Measurements from ENCODE around the gene CNIH2.
"Not testable (repeated sequence)": the region's sequence is repeated elsewhere in the genome, so short reads cannot be mapped to it uniquely, and the experiment has no call there.

Gene CNIH2

DNA sequence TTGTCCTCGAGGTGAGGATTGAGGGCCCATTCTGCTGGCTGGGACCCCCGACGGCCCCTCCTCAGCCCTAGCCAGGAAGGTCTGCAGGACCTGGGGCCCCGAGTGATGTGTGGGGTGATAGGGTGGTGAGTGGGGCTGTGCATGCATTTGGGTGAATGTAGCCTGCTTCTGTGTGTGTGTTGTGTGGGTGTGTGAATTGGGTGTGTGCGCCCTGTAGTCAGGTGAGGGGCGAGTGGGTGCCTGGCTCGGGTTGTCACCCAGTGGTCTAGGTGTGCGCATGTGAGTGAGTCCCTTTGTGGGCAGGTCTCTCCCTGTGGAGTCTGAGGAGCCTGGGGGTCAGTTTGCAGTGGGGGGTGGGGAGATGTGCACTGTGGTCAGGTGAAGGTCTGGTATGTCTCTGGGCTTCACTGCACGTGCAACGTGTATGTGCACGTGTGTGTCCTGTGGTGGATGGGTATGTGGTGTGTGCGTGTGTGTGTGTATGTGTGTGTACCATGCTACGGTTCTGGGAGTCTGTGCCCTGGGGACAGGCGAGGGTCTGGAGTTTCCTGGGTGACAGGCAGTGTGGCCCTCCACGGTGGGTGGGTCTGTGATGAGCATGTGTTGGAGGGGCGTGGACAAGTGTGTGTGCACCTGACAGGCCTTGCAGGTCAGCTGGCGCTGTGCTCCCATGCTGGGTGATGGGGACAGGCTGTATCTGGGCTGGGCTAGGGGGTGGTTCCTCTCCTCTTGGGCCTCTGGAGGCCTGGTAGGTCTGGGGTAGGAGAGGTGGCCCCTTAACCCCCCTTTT is 14.8 kb downstream of the CNIH2 start:
- DNase-seq, result no peak

DNA sequence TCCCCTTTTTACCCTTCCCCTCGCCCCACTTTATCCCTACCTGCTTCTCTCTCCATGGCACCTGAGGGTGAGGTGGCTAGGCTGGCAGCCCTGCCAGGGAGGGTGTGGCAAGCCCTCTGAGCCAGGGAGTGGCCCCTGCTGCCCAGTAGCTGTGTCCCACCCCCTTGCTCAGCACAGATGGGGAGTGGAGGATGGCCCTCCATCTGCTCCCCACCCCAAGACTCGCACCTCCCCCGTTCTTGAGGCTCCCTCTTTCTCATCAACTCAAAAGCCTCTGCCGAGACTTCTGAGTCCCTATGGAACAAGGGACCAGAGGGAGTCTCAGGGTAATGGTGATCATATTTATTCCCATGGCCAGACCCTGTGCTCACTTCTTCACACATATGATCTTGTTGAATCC is 15.4 kb downstream of the CNIH2 start:
- DNase-seq, result no peak

DNA sequence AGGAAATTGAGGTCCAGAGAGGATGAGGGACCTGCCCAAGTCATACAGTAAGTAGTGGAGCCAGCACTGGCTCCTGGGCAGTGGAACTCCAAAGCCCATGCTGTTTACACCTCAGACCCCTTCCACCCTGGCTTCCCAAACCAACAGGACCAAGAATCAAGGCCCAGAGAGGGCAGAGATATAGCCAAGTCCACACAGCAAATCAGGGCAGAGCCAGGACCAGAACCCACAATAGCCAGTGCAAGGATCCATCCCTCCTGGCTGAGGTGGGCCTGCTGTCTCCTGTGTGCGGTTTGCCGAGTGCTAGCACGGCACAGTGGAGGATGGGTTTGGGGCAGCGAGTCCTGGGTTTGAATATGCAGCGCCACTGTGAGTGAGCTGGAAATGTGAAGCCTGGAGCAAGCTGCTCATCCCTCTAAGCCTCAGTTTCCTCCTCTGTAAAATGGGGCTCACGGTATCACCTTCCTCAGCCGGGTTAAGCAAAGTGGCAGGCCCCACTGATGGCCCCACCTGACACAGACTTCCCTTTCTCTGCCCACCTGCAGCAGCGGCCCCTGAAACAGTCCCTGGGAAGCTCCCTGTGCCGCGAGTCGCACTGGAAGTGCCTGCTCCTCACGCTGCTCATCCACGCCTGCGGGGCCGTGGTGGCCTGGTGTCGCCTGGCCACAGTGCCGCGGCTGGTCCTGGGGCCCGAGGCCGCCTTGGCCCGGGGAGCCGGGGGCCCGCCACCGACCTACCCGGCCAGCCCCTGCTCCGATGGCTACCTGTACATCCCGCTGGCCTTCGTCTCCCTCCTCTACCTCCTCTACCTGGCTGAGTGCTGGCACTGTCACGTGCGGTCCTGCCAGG is 16.0 kb downstream of the CNIH2 start:
- DNase-seq, result no peak

DNA sequence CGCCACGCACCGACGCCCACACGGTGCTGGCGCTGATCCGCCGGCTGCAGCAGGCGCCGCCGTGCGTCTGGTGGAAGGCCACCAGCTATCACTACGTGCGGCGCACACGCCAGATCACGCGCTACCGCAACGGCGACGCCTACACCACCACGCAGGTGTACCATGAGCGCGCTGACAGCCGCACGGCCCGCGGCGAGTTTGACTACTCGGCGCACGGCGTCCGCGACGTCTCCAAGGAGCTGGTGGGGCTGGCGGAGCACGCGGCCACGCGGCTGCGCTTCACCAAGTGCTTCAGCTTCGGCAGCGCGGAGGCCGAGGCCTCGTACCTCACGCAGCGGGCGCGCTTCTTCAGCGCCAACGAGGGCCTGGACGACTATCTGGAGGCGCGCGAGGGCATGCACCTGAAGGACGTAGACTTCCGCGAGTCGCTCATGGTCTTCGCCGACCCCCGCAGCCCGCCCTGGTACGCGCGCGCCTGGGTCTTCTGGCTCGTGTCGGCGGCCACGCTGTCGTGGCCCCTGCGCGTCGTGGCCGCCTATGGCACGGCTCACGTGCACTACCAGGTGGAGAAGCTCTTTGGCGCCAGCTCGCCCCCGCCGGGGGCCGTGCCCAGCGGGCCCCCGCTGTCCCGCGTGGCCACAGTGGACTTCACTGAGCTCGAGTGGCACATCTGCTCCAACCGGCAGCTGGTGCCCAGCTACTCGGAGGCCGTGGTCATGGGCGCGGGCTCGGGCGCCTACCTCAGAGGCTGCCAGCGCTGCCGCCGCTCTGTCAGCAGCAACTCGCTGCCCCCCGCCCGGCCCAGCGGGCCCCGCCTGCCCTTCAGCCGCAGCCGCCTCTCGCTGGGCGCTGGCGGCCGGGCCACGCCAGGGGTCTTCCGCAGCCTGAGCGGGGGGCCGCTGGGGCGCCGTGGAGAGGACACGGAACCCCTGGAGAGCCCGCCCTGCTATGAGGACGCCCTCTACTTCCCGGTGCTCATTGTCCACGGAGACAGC is 16.9 kb downstream of the CNIH2 start:
- no peak for DNase-seq

DNA sequence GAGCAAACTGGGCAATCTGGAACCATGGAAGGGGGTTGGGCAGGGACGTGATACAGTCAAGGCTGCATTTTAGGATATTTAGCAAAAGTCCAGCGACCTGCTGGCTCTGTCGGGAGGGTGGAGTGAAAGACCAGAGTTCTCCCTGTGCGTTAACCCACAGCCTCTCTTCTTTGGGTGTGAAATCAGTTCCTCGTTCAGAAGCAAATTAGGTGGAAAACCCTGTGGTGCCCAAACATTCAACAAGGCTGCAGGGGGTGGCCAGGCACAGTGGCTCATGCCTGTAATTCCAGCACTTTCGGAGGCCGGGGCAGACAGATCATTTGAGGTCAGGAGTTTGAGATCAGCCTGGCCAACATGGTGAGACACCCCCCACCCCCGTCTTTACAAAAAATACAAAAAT is 19.6 kb downstream of the CNIH2 start:
- DNase-seq, result no peak

DNA sequence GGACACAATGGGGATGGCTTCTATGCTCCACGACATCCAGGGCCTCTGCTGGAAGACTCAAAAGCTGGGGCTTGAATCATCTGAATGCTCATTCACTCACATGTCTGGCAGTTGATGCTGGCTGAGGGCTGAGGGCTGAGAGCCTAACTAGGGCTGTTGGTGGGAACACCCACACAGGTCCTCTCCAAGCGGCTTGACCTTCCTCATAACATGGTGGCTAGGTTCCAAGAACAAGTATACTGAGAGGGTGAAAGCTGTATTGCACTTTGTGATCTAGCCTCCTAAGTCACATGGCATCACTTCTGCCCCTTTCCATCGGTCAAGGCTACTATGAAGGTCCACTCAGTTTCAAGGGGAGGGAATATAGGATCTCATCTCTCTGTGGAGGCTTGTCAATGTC is 21.2 kb downstream of the CNIH2 start:
- DNase-seq, result no peak

DNA sequence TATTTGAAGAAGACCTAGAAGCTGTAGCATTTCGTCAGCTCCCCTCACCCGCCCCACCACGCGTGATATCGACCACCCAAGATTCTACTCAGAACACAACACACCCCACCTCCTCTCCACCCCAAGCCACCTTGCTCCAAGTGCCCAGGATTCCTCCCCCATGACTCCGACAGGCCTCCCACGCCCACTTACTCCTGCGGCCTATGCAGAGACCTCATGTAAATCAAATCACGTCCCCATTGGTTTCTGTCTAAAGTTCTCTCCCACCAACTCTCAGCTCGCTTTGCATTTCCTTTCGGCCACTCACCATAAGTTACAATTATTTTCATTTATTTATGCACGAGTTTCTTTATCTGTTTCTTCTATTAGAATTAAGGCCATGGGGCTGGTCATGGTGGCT is 24.7 kb downstream of the CNIH2 start:
- DNase-seq, result no peak

DNA sequence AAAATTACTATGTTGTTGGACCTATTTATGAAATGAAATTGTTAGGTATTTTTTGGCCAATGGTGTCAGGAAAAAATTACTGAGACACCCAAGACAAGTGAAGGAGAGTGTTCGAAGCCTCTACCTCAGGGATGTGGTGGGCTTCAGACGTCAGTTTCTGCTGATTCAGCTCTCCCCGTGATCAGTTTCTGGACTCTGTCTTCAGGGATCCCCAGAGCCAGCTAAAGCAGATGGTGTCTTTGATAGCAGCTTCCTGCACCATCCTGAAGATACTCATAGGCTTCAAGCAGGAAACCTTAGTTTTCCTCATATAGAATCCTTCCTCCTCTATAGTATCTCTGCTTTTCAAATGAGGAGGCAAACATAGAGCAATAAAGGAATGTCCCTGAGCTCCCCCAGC is 31.5 kb downstream of the CNIH2 start:
- no peak for DNase-seq

DNA sequence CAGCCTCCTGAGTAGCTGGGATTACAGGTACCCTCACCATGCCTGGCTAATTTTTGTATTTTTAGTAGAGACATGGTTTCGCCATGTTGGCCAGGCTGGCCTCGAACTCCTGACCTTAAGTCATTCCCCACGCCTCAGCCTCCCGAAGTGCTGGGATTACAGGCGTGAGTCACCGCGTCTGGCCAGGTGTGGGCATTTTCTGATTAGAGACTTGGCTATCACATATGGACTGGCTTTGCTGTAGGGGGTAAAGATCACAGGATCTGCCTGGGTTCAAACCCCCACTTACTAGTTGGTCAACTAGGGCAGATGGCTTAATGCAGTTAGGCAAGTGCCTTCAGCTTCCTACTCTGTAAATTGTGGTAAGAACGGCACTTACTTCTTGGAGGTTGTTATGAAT is 32.3 kb downstream of the CNIH2 start:
- DNase-seq, result no peak

DNA sequence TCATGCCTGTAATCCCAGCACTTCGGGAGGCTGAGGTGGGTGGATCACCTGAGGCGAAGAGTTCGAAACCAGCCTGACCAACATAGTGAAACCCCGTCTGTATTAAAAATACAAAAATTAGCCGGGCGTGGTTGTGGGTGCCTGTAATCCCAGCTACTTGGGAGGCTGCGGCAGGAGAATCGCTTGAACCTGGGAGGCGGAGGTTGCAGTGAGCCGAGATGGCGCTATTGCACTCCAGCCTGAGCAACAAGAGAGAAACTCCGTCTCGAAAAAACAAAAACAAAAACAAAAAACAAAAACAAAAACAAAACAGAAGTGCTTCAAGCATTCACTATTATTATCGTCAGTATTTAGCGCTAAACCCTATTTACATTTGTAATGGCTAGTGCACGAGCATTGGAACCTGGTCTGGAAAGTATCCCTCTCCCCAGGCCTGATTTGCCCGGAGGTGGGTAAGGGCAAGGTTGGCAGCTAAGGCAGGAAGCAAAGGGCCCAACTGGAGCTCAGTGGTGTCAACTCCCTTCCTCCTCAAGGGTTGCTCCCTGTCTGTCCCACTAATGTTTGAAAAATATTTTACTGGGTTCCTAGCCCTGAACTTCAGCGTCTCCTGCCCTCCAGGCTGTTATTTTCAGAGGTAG is 32.9 kb downstream of the CNIH2 start:
- not testable (repeated sequence) for DNase-seq

DNA sequence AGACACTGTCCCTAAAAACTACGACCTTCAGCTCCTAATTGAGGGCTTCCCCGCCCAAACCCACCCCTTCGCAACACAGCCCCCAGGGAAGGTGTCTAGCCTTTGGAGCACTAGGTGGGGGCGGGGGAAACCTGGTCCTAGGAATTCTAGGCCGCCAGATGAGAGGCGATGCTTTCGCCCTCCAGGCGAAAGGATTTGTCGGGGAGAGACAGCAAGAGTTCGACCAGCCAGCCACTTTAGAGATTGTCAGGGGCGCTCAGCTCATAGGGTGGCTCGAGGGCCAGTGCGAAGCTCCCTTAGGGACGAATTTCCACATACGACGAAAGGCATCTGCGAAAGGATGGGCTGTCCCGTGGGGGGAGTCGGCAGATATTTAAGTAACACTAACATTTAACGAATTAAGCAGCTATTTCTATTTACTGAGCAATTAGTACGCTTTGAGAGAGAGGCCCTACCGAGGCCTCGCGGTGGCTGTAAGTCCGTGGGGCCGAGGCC is 33.5 kb downstream of the CNIH2 start:
- DNase-seq, result no peak

DNA sequence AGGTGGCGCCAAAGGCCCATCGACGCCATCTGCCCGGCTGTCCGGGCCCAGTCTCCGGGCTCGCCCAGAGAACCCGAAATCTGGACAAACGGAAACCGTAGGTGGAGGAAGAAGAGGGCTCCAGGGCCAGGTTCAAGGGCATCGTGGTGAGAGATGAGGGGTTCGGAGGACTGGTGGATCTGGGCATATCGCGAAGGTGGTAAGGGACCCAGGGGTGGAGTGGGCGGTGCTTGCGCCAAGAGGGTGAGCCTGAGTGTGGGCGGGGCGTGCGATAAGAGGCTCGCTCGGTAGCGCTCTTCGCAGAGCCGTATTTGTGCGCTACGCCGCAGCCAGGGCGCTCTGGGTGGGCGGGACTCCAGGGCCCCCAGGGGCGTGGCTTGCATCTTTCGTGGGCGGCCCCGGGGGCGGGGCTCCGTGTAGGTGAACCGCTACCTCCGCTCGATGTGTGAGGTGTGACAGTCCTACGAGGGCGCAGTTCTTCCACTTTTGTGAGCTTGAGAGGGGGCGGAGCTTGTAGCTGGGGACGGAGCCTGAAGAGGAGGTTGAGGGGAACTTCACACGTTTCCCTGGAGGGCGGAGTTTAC is 34.1 kb downstream of the CNIH2 start:
- peak; percentile 81 for DNase-seq

DNA sequence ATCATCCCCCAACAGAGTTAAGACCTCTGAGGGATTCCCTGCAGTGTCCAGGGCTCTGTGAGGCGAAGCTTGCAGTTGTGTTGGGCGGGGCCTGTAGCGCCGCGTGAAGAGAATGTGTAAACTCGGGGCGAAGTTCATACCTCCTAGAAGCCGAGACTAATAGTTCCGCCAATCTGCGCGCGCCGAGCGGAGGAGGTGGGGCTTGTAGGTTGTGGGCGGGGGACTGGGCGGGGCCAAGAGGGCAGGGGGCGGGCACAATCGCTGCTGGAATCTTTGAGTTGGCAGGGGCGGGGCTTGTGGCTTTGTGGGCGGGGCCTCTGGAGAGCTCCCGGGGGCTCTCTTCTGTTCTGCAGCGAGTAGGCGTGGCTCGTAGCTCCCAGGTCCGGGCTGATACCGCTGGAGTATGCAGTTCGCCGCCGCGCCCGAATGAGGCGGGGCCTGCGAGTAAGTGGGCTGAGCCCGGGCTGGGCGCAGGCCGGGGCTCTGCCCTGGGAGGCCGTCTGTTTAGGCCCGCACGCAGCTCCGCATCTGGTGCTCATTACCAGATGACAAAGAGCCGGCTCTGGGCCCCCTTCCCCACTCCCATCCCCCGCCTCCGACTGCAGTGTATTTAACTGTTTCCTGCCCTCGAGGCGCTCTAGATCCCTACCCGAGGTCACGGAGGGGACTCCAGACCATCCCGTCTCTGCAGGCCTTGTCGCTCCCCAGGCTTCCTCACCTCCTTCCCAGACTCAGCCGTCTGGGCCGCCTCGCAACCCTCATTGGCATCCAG is 34.8 kb downstream of the CNIH2 start:
- DNase-seq, result peak; percentile 88

DNA sequence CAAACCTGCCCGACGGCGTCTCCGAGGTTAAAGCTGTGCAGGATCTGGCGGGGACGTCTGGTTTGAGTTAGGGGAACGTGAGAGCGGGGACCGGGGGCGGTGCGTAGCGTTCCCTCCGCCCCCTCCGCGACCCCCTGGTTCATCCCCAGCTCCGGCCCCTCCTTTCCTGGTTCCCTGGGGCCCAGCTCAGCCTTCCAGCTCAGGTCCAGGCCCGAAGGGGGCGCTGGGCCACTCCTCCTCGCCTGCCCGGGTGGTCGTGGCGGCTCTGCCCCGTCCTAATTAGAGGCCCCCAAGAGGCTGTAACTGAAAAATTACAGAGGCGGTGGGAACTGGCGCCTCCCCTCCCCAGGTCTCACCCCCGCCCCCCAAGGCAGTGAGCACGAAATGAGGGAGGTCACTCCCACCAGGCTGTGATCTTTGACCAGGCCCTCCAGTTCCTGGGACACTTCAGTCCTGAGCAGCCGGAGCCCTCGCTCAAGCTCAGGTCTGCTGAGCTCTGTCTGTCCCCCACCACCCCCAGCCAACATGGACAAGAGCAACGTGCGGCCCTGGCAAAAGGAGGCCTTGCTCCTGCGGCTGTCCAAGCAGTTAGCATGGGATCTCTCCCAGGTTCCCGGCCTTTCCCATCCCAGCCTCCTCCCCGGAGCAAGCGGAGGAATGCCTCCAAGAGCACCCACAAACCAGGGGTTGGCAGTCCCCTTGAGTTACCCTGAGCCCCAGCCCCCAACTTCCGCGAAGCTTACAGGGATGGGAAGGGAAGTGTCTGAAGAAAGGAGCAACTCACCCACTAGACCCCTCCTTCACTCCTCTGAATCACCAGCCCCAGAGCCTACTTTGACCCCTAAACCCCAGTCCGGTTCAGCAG is 35.6 kb downstream of the CNIH2 start:
- DNase-seq, result no peak

DNA sequence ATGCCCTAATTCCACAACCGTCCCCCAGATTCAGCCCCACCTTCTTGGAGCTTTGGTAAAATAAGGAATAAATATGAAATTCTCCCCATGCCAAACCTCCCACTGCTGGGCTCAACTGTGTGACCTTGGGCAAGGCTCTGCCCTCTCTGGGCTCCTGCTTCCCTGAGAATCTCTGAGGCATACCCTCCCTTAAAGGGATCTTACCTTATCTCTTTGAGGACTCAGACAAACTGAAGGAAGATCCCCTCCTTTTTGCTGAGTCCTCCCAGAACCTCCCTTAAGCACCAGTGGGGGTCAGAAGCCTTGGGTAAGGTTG is 36.2 kb downstream of the CNIH2 start:
- DNase-seq, result no peak

DNA sequence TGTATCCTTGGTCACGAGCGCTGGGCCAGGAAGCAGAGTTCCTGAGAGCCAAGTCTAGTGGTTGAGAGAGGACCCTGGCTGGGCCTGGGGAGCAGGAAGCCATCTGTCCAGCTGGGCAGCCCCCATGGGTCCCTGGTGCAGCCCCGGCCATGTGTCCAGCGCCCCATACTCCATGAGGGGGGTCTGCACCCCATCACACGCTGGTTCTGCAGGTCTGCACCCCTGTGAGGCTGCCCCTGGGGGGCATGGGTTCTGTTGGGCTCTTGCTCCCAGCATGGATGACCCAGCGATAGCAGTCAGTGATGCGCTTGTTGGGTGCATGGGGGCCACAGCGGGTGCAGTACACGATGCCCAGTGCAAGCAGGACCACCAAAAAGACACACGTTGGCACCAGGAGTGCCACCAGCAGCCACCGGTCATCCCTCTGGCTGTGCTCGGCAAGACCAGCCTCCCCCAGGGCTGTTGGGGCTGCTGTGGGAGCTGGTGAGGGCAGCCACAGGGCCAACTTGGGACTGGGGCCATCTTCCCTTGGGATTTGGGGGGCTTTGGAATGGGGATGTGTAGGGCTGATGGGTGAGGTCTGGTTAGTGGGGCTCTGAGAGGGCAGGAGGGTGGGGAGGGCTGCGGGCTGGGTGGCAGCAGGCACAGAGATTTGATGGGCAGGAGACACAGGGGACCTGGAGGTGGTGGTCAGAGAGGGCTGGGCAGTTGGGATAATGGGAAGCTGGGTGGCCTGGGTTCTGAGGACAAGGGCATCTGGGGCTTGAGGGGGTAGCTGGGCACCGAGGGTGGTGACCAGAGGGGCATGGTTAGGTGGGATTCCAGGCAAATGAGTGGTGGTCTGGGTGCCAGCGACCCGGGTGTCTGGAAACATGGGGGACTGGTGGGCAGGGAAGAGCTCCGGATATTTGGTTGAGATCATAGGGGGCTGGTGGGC is 36.9 kb downstream of the CNIH2 start:
- DNase-seq, result no peak

DNA sequence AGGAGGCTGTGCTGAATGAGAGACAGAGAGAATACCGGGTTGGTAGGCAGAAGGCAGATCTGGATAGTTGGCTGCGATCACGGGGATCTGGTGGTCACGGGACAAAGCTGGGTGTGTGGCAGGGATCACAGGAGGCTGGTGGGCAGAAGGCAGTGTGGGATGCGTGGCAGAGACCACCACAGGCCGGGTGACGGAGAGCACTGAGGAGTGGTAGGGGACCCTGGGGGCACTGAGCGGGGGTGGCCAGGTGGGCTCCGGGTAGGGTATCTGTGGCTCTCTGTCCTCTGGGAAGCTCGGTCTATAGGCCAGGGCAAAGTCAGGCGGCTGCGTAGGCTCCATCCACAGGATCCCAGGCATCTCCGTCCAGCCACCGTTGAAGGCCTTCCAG is 37.5 kb downstream of the CNIH2 start:
- no peak for DNase-seq

DNA sequence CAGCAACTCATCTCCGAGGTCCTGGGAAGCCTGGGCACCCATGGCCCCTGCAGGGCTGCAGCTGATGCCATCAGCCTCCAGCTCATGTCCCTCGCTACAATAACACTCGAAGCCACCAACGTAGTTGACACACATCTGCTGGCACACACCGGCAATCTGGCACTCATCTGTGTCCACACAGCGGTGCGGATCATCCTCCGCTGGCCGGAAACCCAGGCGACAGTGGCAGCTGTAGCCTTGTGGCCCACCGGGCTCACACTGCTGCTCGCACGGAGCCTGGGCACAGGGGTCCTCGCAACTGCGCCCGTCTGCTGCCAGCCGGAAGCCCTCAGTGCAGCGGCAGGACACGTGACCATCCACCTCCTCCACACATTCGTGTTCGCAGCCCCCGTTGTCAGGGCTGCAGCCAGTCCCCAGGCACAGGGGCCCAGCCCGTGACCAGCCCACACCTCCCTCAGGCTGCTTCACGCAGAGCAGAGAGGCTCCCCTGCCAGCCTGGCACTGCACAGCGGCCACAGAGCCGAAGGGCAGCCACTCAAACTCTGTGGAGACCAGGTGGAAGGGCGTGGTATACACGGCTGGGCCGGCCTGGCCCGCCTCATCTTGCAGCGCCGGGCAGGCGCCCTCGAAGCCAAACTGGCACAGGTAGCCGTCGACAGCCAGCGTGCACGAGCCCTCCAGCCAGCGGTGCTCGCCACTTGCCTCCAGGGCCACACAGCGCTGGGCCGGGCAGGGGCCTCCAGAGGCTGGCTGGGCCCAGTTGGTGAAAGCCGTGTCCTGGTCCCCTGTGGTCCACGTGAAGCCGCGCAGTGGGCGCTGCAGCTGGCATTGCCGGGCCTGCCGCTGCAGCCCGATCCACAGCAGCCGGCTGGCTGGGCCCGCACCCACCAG is 38.2 kb downstream of the CNIH2 start:
- DNase-seq, result no peak

Data from NCI-H1436 treated with DMSO at 0.1 percent for 48 hours (cell line).